Spleen (tissue), 11 donors: ENCODE data around the gene KRT73. TPM values are rescaled to one million over a fixed set of nuclear protein-coding genes. Genes with fewer than 3 reads are reported as not detected.

Source experiments
- DNase-seq: peaks from one replicate; pipeline ENCODE4 v3.0.0-alpha.2; 2020
- H3K27ac ChIP-seq, 8 donors: fragments of 200-600 bp; sonication (generic) in 7 of 8; 1 replicate in 4 of 8; 2 replicates in 4 of 8; pipeline versions ENCODE4 v1.5.0 to v1.8.0; 2016 to 2021; ENCODE audit warnings: inconsistent platforms in 4 of 8, mild to moderate bottlenecking in 4 of 8, moderate library complexity in 1 of 8
- H3K27me3 ChIP-seq, 7 donors: fragments of 200-600 bp; sonication (generic) in 6 of 7; replicated peaks in 1 of 7; 1 replicate in 4 of 7; 2 replicates in 3 of 7; pipeline versions ENCODE4 v1.5.0 to v1.8.0; 2016 to 2021; ENCODE audit warnings: inconsistent platforms in 3 of 7, mild to moderate bottlenecking in 1 of 7
- H3K36me3 ChIP-seq, 6 donors: fragments of 200-600 bp; sonication (generic) in 5 of 6; 1 replicate in 4 of 6; 2 replicates in 2 of 6; pipeline versions ENCODE4 v1.5.0 to v1.8.0; 2016 to 2021; ENCODE audit warnings: inconsistent platforms in 2 of 6
- H3K4me1 ChIP-seq, 6 donors: fragments of 200-600 bp; sonication (generic) in 5 of 6; 1 replicate in 3 of 6; 2 replicates in 3 of 6; pipeline versions ENCODE4 v1.5.0 to v1.8.0; 2016 to 2021; ENCODE audit warnings: inconsistent platforms in 3 of 6
- H3K4me3 ChIP-seq, 8 donors: fragments of 200-600 bp; sonication (generic) in 7 of 8; 1 replicate in 4 of 8; 2 replicates in 4 of 8; pipeline versions ENCODE4 v1.5.0 to v1.8.0; 2016 to 2021; ENCODE audit warnings: inconsistent platforms in 4 of 8, mild to moderate bottlenecking in 4 of 8, moderate library complexity in 2 of 8
- H3K9me3 ChIP-seq, 8 donors: fragments of 200-600 bp; sonication (generic) in 7 of 8; 1 replicate in 4 of 8; 2 replicates in 4 of 8; pipeline versions ENCODE4 v1.5.0 to v1.8.0; 2016 to 2021; ENCODE audit warnings: inconsistent platforms in 4 of 8
- CTCF ChIP-seq, 11 experiments: fragments of 200-600 bp in 7 of 11; fragments of 450-650 bp in 4 of 11; sonication (generic) in 4 of 11; IDR thresholded peaks in 8 of 11; conservative IDR thresholded peaks in 3 of 11; 1 replicate in 7 of 11; 2 replicates in 4 of 11; pipeline versions ENCODE4 v1.4.0 to v1.8.0; 2016 to 2021; ENCODE audit warnings: antibody characterized with exemption in 11 of 11, inconsistent platforms in 4 of 11, mild to moderate bottlenecking in 1 of 11
- POLR2A ChIP-seq, 3 donors: fragments of 450-650 bp; IDR thresholded peaks; one replicate each; pipeline ENCODE4 v1.5.1; 2017; ENCODE audit warnings: antibody characterized with exemption in 3 of 3, mild to moderate bottlenecking in 1 of 3
- POLR2AphosphoS5 ChIP-seq, 3 donors: sonication (generic); formaldehyde crosslinking; IDR thresholded peaks; one replicate each; pipeline ENCODE4 v1.5.1; 2017; ENCODE audit warnings: antibody characterized with exemption in 3 of 3
- WGBS, 5 donors: extraction: QIAGEN DNeasy Blood & Tissue Kit in 3 of 5; methylation state at CpG; one replicate each; pipeline versions ENCODE4 v1.1.5 to v1.1.7; 2013 to 2018; 5-methylcytosine and 5-hydroxymethylcytosine counted together
- intact Hi-C: fragments of 100-400 bp; cut with DNase I; formaldehyde crosslinking; loops from one replicate; pipeline ENCODE4 v1.15.0; 2023; ENCODE audit warnings: low total_unique reads
- polyA plus RNA-seq, 3 donors: library from polyadenylated mRNA; stranded (reverse); fragments of 200-250 nt; gene quantifications; one replicate each; pipeline ENCODE4 v1.2.1, GENCODE V29; 2013
- total RNA-seq, 7 donors: library from RNA; depleted of rRNA in 3 of 7; stranded (reverse); fragments of >200 nt in 3 of 7; fragmentation: NEBNext Ultra II Directional in 4 of 7; extraction: Animal tissue kit (Norgen Biotek cat#: 25700) in 4 of 7; gene quantifications; one replicate each; pipeline versions ENCODE4 v1.1.0 to v1.2.1, GENCODE V29; 2016 to 2021
- donor health status: healthy with polysubstance abuse.
- donor health status: DM: no; HTN: no; CAD: no; lungs with moderate emphysema.
- donor health status: DM: no; HTN: no; CAD: no.
- donor health status: Bipolar disorder and iron deficiency.
- donor health status: healthy.
- donor health status: DM: no; HTN: no; CAD: no.
- donor health status: DM: yes; HTN: yes; CAD: no.

KRT73 gene
- total and polyA plus RNA-seq, 10 donors, result 0.04 to 1.4 (median 0.36) TPM

GRCh38 chr12:52657250-52657902, 39.0 kb upstream of the KRT73 start:
- no peaks in the 10 kb centered on the region for H3K4me1 ChIP-seq
- H3K36me3 ChIP-seq, result no peaks in the 10 kb centered on the region
- 78 to 91% (median 83%) methylated on average over 6 of the region's 6 CpGs for WGBS, 5 donors
- DNase-seq, result no peak
- TF ChIP-seq POLR2AphosphoS5 (IDR thresholded peaks at IDR 0.05), result no peak
- TF ChIP-seq CTCF (IDR thresholded peaks at IDR 0.05 in 8 of 11, conservative IDR thresholded peaks at IDR 0.05 in 3 of 11), result no peak
- no peak for TF ChIP-seq POLR2A (IDR thresholded peaks at IDR 0.05)
- peaks cover 0 to 8% (median 0%) of the 10 kb centered on the region in 7 donors for H3K27me3 ChIP-seq
- H3K4me3 ChIP-seq, result no peak overlapping the region
- intact Hi-C loops, result no loop called here
- no peak overlapping the region for H3K27ac ChIP-seq
- peaks cover 0 to 1% (median 0%) of the 10 kb centered on the region in 8 donors for H3K9me3 ChIP-seq

- Histone ChIP-seq H3K9me3 (peaks cover 0 to 8% (median 0%) of the 10 kb centered on the region in 8 donors), H3K4me3 (no peak overlapping the region), H3K4me1 (no peaks in the 10 kb centered on the region), H3K36me3 (no peaks in the 10 kb centered on the region), H3K27ac (no peak overlapping the region), H3K27me3 (peaks cover 0 to 5% (median 0%) of the 10 kb centered on the region in 7 donors)
- intact Hi-C loops, result no loop called here
- no peak for DNase-seq
- TF ChIP-seq POLR2AphosphoS5 (IDR thresholded peaks at IDR 0.05), result no peak
- no peak for TF ChIP-seq POLR2A (IDR thresholded peaks at IDR 0.05)
- TF ChIP-seq CTCF (IDR thresholded peaks at IDR 0.05 in 8 of 11, conservative IDR thresholded peaks at IDR 0.05 in 3 of 11), result no peak
- 83 to 91% (median 84%) methylated on average over 4 of the region's 4 CpGs for WGBS, 5 donors
Measured at GRCh38 chr12:52656616-52657015, 38.3 kb upstream of the KRT73 start.

GRCh38 chr12:52655720-52656124, 37.4 kb upstream of the KRT73 start:
- WGBS, 5 donors, result 64 to 81% (median 77%) methylated on average over 8 of the region's 8 CpGs
- intact Hi-C loops, result no loop called here
- TF ChIP-seq POLR2AphosphoS5 (IDR thresholded peaks at IDR 0.05), result no peak
- no peak for TF ChIP-seq POLR2A (IDR thresholded peaks at IDR 0.05)
- no peak for TF ChIP-seq CTCF (IDR thresholded peaks at IDR 0.05 in 8 of 11, conservative IDR thresholded peaks at IDR 0.05 in 3 of 11)

GRCh38 chr12:52655251-52655650, 36.9 kb upstream of the KRT73 start:
- H3K4me3 ChIP-seq, result no peak overlapping the region
- peaks cover 0 to 5% (median 0%) of the 10 kb centered on the region in 7 donors for H3K27me3 ChIP-seq
- TF ChIP-seq POLR2AphosphoS5 (IDR thresholded peaks at IDR 0.05), result no peak
- TF ChIP-seq CTCF (IDR thresholded peaks at IDR 0.05 in 8 of 11, conservative IDR thresholded peaks at IDR 0.05 in 3 of 11), result no peak
- no peak for TF ChIP-seq POLR2A (IDR thresholded peaks at IDR 0.05)
- WGBS, 5 donors, result 54 to 75% (median 70%) methylated on average over 3 to 6 of the region's 6 CpGs
- H3K9me3 ChIP-seq, result peaks cover 0 to 8% (median 0%) of the 10 kb centered on the region in 8 donors
- no peaks in the 10 kb centered on the region for H3K36me3 ChIP-seq
- DNase-seq, result peak; percentile 58
- intact Hi-C loops, result no loop called here
- no peaks in the 10 kb centered on the region for H3K4me1 ChIP-seq
- no peak overlapping the region for H3K27ac ChIP-seq

More at GRCh38 chr12:52655720-52656124, 37.4 kb upstream of the KRT73 start:
- no peaks in the 10 kb centered on the region for H3K36me3 ChIP-seq
- no peak overlapping the region for H3K27ac ChIP-seq
- no peak for DNase-seq
- peaks cover 0 to 5% (median 0%) of the 10 kb centered on the region in 7 donors for H3K27me3 ChIP-seq
- H3K9me3 ChIP-seq, result peaks cover 0 to 8% (median 0%) of the 10 kb centered on the region in 8 donors
- no peak overlapping the region for H3K4me3 ChIP-seq
- H3K4me1 ChIP-seq, result no peaks in the 10 kb centered on the region
